ENCODE measurements around the gene RHOJ. TPM values are rescaled to one million over a fixed set of nuclear protein-coding genes. Genes with fewer than 3 reads are reported as not detected.

Gene RHOJ
- total and polyA plus RNA-seq, 2 experiments from 2014 or later, result 0.17 TPM; not detected in 1

DNA sequence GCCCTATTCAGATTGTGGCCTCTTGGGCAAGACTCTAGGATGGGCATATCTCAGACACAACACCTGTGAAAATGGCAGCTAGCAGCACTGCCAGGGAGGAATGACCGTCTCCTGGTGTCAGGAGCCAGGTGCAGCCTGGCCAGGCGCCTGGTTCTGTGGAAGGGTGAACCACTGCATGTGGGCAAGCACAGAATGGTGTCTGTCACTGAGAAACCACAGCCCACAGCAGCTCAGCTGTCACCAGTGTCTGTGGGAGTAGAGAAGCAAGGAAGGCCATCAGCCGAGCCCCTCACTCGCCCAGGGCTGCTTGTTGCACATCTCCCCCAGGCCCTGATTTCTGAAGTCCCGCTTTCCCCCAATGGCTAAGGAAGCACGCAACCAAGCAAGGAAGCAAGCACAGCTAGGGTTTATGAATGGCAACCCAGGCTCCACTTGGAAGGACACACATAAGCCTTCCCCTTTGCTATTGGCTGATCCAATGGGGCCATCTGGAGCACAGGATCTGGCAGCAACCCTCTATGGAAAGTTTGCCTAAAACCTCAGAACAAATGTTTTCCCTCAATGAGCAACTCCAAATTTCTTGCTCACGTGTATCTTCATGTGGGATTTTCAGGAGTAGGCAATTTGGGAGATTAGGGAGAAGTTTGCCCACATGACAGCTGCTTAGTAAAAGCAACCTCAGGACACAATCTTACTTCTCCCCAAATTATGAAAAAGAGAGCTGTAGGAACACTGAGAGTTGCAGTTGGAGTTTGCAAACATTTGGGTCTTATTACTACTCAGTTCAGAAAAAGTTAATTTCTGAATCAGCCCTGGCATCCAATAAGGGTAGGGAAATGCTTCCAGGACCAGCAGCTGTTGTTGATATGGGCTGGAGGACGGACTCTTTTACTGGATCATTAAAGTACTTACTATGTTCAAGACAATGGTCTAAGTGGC lies 69.7 kb downstream of the RHOJ start:
- Mint-ChIP-seq H3K9me3 (no peaks in the 10 kb centered on the region), H3K27ac (no peak overlapping the region), H3K4me3 (no peak overlapping the region), H3K27me3 (ENCODE audit: insufficient read depth, low read depth, poor library complexity) (no peaks in the 10 kb centered on the region), H3K36me3 (ENCODE audit: low read depth) (no peaks in the 10 kb centered on the region), H3K4me1 (no peaks in the 10 kb centered on the region)
- H3K36me3 ChIP-seq (ENCODE audit: insufficient read depth), result no peaks in the 10 kb centered on the region
- DNase-seq (ENCODE audit: low spot score) (no peak), ATAC-seq (no peak)
- H3K27ac ChIP-seq (ENCODE audit: low read depth), result no peak overlapping the region
- no peaks in the 10 kb centered on the region for H3K27me3 ChIP-seq (ENCODE audit: insufficient read depth)
- 0 out of 2 replicates have a peak, but pooled peaks cover 2% of the 10 kb centered on the region for H3K9me2 ChIP-seq (ENCODE audit: insufficient read depth)
- H3K4me3 ChIP-seq, result no peak overlapping the region
- no peaks in the 10 kb centered on the region for H3K4me1 ChIP-seq (ENCODE audit: insufficient read depth)
- H3K79me2 ChIP-seq (replicated peaks; ENCODE audit: insufficient read depth), result no peaks in the 10 kb centered on the region
- H3K4me2 ChIP-seq, result no peak overlapping the region
- H3F3A ChIP-seq (replicated peaks; ENCODE audit: low read depth), result no peaks in the 10 kb centered on the region
- no peak overlapping the region for H2AFZ ChIP-seq
- H4K20me1 ChIP-seq (replicated peaks; ENCODE audit: insufficient read depth), result no peaks in the 10 kb centered on the region
- TF ChIP-seq, protein P1, sequence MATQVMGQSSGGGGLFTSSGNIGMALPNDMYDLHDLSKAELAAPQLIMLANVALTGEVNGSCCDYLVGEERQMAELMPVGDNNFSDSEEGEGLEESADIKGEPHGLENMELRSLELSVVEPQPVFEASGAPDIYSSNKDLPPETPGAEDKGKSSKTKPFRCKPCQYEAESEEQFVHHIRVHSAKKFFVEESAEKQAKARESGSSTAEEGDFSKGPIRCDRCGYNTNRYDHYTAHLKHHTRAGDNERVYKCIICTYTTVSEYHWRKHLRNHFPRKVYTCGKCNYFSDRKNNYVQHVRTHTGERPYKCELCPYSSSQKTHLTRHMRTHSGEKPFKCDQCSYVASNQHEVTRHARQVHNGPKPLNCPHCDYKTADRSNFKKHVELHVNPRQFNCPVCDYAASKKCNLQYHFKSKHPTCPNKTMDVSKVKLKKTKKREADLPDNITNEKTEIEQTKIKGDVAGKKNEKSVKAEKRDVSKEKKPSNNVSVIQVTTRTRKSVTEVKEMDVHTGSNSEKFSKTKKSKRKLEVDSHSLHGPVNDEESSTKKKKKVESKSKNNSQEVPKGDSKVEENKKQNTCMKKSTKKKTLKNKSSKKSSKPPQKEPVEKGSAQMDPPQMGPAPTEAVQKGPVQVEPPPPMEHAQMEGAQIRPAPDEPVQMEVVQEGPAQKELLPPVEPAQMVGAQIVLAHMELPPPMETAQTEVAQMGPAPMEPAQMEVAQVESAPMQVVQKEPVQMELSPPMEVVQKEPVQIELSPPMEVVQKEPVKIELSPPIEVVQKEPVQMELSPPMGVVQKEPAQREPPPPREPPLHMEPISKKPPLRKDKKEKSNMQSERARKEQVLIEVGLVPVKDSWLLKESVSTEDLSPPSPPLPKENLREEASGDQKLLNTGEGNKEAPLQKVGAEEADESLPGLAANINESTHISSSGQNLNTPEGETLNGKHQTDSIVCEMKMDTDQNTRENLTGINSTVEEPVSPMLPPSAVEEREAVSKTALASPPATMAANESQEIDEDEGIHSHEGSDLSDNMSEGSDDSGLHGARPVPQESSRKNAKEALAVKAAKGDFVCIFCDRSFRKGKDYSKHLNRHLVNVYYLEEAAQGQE (IDR thresholded peaks at IDR 0.05; ENCODE audit: unreplicated experiment), result no peak
- TF ChIP-seq, protein P2, sequence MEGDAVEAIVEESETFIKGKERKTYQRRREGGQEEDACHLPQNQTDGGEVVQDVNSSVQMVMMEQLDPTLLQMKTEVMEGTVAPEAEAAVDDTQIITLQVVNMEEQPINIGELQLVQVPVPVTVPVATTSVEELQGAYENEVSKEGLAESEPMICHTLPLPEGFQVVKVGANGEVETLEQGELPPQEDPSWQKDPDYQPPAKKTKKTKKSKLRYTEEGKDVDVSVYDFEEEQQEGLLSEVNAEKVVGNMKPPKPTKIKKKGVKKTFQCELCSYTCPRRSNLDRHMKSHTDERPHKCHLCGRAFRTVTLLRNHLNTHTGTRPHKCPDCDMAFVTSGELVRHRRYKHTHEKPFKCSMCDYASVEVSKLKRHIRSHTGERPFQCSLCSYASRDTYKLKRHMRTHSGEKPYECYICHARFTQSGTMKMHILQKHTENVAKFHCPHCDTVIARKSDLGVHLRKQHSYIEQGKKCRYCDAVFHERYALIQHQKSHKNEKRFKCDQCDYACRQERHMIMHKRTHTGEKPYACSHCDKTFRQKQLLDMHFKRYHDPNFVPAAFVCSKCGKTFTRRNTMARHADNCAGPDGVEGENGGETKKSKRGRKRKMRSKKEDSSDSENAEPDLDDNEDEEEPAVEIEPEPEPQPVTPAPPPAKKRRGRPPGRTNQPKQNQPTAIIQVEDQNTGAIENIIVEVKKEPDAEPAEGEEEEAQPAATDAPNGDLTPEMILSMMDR (conservative IDR thresholded peaks at IDR 0.05; ENCODE audit: low read depth in 2 of 2), result peak in 1 of 2 experiments; percentile 28; a peak in 1 of 4 replicates
- TF ChIP-seq EZH2 (IDR thresholded peaks at IDR 0.05; ENCODE audit: low read depth, unreplicated experiment), result no peak

DNA sequence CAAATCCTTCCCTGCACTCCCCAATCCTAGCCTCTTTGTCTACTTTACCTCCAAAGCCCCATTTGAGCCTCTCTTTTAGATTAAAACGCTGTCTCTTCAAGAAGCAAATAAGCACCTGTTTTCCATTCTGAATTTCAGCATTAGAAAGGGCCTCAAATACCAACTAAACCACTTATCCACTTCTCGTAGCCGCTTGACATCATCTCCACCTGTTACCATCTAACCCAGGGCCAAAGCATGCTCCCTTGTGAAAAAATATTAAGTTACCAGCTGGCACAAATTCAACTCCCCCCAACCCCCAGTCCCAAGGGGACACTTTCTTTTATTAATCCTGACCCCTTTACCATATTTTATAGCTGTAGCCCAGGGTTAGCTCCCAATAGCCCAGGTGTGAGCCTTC lies 71.4 kb downstream of the RHOJ start:
- Histone ChIP-seq H2AFZ (0 out of 2 replicates have a peak overlapping the region, but pooled peaks have one; percentile 38), H3K79me2 (replicated peaks; ENCODE audit: insufficient read depth) (no peaks in the 10 kb centered on the region), H4K20me1 (replicated peaks; ENCODE audit: insufficient read depth) (no peaks in the 10 kb centered on the region), H3K4me2 (no peak overlapping the region), H3K9me2 (ENCODE audit: insufficient read depth) (0 out of 2 replicates have a peak, but pooled peaks cover 2% of the 10 kb centered on the region), H3K4me1 (ENCODE audit: insufficient read depth) (no peaks in the 10 kb centered on the region), H3K4me3 (no peak overlapping the region), H3K27ac (ENCODE audit: low read depth) (no peak overlapping the region), H3K36me3 (ENCODE audit: insufficient read depth) (no peaks in the 10 kb centered on the region), H3K27me3 (ENCODE audit: insufficient read depth) (no peaks in the 10 kb centered on the region), H3F3A (replicated peaks; ENCODE audit: low read depth) (no peaks in the 10 kb centered on the region)
- Mint-ChIP-seq H3K36me3 (ENCODE audit: low read depth) (no peaks in the 10 kb centered on the region), H3K27ac (no peak overlapping the region), H3K4me3 (no peak overlapping the region), H3K27me3 (ENCODE audit: insufficient read depth, low read depth, poor library complexity) (no peaks in the 10 kb centered on the region), H3K4me1 (no peaks in the 10 kb centered on the region), H3K9me3 (no peaks in the 10 kb centered on the region)
- DNase-seq (ENCODE audit: low spot score) (peak; percentile 5), ATAC-seq (no peak)
- TF ChIP-seq ZNF331 (CRISPR knock-in tag; IDR thresholded peaks at IDR 0.05; ENCODE audit: low read depth), result no peak
- TF ChIP-seq NANOG (IDR thresholded peaks at IDR 0.05; ENCODE audit: borderline replicate concordance), result no peak
- no peak for TF ChIP-seq ZNF114 (CRISPR knock-in tag; IDR thresholded peaks at IDR 0.05)
- TF ChIP-seq, protein P1 (IDR thresholded peaks at IDR 0.05; ENCODE audit: unreplicated experiment), result no peak
- TF ChIP-seq EZH2 (IDR thresholded peaks at IDR 0.05; ENCODE audit: low read depth, unreplicated experiment), result no peak
- no peak for TF ChIP-seq EZH2phosphoT487 (IDR thresholded peaks at IDR 0.05; ENCODE audit: unreplicated experiment)
- TF ChIP-seq, protein P3, sequence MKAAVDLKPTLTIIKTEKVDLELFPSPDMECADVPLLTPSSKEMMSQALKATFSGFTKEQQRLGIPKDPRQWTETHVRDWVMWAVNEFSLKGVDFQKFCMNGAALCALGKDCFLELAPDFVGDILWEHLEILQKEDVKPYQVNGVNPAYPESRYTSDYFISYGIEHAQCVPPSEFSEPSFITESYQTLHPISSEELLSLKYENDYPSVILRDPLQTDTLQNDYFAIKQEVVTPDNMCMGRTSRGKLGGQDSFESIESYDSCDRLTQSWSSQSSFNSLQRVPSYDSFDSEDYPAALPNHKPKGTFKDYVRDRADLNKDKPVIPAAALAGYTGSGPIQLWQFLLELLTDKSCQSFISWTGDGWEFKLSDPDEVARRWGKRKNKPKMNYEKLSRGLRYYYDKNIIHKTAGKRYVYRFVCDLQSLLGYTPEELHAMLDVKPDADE (IDR thresholded peaks at IDR 0.05), result no peak
- TF ChIP-seq CREB1 (CRISPR knock-in tag; IDR thresholded peaks at IDR 0.05; ENCODE audit: low read depth), result no peak
